Tibial nerve (tissue), 3 donors: ENCODE results near the gene MKRN2OS.

ENCODE experiments used
- POLR2A ChIP-seq, 2 donors: fragments of 450-650 bp; IDR thresholded peaks; one replicate each; pipeline ENCODE4 v1.6.1; 2017; ENCODE audit warnings: antibody characterized with exemption in 2 of 2, mild to moderate bottlenecking in 2 of 2, moderate library complexity in 2 of 2
- TF ChIP-seq, protein P1 (sequence below), 5 experiments: fragments of 200-600 bp in 3 of 5; fragments of 450-650 bp in 2 of 5; sonication (generic) in 3 of 5; IDR thresholded peaks; one replicate each; pipeline ENCODE4 v1.5.1; 2016 to 2019; ENCODE audit warnings: antibody characterized with exemption in 5 of 5, mild to moderate bottlenecking in 3 of 5, moderate library complexity in 2 of 5

DNA sequence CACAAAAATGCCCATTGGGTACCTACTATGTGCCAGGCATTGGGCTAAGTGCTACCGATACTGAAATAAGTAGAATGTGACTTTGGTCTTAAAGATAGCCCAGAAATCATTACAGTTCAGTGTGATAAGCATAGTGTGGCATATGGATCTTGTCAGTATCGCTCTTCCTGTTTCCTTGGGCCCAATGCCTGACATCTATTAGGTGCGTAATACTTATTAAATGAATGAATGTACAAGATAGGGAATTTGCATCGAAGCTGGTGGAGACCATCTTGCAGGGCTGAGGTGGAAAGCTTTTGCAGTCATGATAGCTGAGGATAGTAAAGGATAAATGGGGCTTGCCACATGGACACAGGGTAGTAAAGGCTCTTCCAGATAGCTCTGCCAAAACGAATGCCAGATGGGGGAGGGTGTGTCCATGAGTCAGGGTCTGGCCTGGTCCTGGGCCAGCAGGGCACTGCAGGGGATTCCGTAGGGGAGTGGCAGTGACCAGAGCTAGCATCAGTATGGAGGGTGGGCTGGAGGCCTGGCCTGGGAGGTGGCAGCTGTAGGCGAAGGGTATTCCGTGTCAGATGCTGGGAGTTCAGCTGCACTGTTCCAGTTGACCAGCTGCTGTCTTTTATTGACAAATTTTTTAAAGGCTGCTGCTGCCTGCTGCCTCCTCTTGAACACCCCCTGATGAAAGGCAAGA is 37.6 kb downstream of the MKRN2OS start:
- TF ChIP-seq, protein P1, sequence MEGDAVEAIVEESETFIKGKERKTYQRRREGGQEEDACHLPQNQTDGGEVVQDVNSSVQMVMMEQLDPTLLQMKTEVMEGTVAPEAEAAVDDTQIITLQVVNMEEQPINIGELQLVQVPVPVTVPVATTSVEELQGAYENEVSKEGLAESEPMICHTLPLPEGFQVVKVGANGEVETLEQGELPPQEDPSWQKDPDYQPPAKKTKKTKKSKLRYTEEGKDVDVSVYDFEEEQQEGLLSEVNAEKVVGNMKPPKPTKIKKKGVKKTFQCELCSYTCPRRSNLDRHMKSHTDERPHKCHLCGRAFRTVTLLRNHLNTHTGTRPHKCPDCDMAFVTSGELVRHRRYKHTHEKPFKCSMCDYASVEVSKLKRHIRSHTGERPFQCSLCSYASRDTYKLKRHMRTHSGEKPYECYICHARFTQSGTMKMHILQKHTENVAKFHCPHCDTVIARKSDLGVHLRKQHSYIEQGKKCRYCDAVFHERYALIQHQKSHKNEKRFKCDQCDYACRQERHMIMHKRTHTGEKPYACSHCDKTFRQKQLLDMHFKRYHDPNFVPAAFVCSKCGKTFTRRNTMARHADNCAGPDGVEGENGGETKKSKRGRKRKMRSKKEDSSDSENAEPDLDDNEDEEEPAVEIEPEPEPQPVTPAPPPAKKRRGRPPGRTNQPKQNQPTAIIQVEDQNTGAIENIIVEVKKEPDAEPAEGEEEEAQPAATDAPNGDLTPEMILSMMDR (IDR thresholded peaks at IDR 0.05): no peak
- TF ChIP-seq POLR2A (IDR thresholded peaks at IDR 0.05): no peak
